NCI-H2196 treated with DMSO at 0.1 percent for 48 hours (cell line): ENCODE measurements around the gene SKP1.
A peak's percentile ranks its signal among the peaks of the same experiment; 100 is the strongest.

Experiments used
- DNase-seq: peaks from one replicate; lab custom pipeline; 2025; ENCODE audit not compliant: unreplicated experiment; lab: John Stamatoyannopoulos, UW

The SKP1 gene

DNA sequence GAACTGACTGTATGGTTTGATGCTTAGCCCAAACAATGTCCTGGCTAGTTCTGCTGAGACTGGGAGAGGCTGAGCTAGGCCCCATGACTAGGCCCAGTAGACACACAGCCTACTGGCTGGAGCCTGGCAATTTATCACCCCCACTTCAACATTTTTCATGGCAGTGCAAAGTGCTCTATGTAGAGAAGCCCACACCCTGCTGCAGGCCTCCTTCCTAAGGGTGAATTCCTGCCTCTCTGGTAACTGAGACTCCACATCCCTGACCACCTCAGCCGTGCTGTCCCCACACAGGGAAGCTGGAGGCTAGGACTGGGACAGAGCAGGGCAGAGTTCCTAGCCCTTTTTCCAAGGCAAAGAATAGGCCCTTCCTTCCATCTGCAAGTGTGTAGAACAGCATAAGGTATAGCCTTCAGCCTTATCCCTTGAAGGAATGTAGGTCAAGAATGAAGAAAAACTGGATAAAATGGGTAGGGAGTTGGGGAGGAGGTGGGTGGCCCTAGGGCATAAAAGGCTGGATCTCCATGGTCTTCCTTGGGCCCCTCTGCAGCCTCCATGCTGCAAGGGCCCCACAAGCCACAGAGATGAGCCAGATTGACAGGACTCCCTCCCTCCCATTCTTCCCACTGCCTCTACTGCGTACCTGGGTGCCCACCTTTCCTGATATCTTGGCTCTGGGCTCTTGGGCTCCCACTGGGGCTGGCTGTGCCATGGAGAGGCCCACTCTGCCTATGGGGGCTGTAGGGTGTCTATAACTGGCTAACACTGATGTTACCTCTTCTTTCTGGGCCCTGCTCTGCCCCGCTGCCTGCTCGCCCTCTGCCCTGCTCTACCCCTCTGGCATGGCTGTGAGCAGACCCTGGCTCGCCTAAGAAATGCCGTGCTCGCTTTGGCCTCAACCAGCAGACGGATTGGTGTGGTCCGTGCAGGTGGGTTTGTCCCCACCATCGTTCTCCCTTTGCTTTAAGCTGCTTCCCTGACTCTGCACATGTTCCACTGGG, 32.5 kb downstream of the SKP1 start:
- no peak for DNase-seq

DNA sequence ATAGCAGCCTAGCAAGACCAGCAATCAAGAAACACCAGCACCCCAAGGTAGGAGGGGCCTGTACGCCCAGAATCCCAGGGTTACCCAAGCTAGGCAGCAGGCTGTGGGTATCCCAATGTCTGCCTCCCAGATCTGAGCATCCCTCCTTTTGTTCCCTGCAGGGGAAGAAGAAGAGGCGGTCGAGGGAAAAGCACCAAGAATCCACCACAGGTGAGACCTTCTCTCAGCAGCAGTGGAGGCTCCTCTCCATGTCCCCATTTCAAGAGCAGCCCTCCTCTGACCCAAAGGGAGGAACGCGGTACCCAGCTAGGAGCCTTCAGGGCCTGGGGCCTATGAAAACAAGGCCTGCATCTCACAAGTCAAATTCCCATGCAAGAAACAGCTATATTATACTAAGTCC, 33.3 kb downstream of the SKP1 start:
- DNase-seq, result no peak

DNA sequence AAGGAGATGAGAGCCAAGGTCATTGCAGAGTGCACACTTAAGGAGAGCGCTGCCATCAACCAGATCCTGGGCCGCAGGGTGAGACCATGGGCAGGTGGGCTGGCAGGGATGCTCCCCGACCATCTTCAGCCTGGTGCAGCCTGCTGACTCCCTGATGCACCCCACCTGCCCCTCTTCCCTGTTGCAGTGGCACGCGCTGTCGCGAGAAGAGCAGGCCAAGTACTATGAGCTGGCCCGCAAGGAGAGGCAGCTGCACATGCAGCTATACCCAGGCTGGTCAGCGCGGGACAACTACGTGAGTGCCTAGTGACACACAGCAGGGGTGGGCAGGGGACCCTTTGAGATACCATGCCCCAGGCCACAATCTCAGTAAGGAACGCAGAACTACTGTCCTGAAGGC, 33.9 kb downstream of the SKP1 start:
- no peak for DNase-seq

DNA sequence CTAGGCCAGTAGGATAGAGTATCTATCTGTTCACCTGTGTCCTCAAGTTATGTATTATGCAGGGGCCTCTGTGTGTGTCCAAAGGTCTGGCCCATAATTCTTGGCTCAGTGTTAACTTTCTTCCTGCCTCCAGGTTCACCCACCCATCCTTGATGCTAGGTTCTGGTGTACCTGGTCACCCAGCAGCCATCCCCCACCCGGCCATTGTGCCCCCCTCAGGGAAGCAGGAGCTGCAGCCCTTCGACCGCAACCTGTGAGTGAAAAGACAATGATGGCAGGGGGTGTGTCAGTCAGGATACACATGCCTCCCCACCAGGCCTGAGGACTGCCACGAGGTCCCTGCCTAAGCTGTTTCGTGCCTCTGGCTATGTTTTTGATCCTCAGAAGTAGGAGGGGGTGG, 34.7 kb downstream of the SKP1 start:
- DNase-seq, result no peak

DNA sequence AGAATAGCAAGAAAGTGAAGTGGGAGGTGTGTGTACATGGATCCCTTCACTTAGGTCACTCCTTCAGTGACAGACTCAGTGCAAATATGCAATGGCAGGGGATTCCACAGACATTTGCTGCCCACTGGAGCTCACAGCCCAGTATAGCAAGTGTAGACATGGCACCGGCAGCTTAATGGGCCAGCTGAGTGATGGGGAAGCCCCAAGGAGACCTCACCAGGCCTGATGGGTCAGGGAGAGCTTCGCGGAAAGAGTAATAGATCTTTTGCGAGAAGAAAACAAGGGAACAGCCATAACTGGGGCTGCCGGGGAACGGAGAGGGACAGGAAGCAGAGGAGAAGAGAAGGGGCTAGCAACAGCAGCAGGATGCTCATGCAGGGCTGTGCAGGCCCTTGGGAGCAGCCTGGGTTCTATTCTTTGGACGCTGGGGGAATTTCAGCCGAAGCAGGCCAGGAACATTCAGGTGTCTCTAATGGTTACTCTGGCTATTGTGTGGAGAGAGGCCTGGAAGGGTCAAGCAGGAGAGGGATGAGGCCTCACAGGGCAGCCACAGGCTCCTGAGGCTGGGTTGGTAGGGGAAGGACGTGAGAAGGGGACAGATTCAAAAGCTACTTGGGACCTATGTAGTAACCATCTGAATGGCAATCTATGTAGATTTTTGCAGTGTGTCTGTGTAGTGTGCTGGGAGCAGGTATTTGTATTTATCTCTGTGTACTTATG, 35.3 kb downstream of the SKP1 start:
- DNase-seq, result no peak

DNA sequence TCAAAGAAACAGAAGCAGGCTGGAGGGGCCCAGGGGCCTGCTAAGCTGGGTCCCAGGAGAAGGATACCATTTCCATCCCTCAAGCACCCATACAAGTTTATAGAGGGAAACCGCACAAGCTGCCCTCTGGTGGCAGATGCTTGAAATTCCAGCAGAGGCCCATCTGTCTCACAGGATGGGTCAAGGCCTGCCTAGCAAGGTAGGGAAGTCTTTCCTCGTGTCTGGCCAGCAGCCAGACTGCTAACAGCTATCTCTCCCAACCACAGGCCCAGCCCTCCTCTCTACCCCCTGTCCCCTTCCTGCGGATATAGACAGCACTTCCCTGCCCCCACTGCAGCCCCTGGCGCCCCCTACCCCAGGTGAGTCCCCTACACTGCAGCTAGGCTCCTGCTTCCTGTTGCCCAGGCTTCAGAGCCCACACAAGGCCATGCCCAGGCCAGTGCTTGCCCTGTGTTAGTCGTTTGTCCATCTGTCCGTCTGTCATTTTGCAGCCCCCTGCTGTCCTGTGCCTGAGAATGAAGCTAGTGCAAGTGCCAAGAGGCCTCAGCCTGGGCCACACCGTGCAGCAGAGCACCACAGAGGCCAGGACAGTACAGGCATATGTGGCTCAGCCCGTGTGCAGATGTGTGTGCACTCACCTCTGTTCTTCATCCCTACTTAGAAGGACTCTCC, 36.1 kb downstream of the SKP1 start:
- peak; percentile 51 for DNase-seq

DNA sequence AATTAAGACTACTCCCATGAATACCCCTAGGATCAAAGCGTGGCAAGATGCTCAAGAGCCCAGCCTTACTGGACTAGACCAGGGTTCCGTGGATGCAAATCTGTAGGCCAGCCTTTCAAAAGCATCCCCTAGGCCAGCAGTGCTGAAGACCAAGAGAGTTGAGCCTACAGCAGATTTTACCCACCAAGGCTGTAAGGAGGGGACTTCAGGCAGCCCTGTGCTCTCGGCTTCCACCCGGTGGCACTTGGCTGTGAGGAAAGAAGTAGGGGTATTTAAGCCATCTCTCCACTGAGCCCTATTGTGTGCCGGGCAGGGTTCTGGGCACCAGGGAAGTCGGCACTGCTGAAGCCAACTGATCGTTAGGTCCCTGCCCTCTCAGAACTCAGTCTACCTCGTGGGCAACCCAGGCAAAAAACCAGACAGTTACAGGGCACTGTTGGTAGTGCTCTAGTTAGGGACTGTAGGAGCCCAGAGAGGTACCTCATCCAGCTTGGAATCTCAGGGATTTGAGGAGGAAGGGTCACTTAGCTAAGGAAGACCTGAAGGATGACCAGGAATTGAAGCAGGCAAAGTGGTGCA, 36.8 kb downstream of the SKP1 start:
- DNase-seq, result no peak

DNA sequence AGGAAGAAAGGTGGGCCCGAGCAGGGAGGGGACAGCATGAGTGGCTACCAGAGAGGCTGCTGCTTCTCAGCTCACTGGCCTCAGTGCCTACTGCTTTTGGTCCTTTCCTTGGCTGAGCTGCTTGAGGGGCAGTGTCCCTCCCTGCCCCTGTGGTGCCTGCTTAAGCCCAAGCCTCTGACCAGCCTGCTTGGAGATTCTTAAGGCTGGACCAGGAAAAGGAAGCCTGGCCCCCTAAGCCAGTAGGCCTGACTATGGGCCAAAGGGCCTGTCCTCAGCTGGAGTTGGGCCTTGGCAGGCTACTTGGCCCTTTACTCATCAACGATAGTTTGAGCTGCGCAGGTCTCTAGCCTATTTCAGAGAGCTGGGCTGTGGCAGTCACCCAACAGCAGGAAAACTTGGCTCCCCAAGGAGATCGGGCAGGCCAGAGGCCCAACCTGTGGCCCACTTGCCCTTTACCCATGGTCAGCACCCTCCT, 37.3 kb downstream of the SKP1 start:
- no peak for DNase-seq

DNA sequence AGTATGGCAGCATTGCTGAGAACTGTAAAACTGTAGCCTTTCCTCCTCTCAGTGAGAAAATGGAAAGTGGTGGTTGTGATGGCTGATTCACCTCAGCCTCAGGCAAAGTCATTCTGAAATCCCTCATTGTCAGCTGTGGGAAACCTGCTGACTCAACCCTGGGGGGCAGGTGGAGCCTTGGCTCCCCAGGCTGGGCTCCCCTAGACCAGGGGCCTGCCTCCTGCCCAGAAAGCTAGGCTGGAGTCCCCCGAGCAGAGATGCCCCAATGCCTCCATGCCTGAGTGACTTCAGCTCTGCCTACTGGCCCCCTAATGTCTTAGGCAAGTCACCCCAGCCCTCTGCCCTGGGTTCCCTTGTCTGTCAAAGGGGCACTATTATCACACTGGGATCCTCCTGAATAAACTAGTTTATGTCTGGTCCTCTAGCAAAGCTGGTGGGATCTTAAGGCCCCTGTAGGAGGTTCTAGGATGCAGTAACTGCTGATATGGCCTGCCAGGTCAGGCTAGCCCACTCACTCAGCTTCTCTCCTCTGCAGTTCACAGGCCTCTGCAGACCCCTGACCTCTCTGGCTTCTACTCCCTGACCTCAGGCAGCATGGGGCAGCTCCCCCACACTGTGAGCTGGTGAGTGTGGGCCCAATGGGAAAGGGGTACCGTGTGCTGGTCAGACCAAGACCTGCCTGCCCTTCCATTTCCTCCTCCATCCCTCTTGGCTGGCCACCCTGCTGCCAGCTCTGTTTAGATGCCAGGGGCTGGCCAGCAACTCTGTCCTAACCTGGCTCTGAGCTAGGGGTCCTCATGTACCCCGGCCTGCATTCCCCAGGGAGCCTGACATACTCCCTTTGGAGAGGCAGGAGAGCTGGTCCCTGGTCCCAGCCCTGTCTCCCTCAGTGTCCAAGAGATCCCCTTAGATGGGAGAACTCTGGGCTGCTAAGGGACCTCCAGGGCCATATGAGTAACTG, 38.1 kb downstream of the SKP1 start:
- no peak for DNase-seq

DNA sequence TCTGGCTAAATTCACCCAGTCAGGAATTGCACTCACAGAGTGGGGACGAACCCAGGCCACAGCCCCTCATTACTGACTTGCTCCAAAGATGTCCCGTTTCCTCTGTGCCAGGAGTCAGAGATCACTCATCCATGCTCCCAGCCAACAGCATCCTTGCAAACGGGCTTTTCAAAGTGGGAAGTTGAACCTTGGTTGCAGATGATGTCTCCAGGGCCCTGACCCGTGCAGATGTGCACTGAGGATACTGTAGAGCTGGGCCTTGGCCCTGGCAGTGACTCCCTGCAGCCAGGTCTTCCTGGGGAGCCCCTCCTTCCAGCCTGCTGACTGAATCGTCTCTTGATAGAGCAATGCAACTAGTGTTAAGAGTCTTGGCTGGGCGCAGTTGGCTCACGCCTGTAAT, 40.0 kb downstream of the SKP1 start:
- no peak for DNase-seq

DNA sequence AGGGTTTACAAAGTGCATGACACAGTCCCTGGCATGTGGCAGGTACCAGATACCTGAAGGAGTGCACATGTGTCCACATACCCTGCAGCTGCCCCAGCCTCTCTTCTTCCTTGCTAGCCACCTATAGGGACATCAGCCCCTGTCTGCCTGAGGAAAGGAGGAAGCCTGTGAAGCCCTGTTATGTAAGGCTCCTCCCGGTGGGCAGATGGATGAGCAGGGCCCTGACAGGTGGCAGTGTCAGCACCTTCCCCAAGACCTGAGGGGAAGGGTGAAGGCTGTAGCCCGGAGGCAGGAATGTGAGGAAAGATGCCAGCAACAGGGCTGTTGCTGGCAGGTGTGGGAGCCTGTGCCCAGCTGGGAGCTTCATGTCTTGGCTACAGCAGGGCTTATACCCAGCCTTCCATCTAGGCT, 40.5 kb downstream of the SKP1 start:
- no peak for DNase-seq

DNA sequence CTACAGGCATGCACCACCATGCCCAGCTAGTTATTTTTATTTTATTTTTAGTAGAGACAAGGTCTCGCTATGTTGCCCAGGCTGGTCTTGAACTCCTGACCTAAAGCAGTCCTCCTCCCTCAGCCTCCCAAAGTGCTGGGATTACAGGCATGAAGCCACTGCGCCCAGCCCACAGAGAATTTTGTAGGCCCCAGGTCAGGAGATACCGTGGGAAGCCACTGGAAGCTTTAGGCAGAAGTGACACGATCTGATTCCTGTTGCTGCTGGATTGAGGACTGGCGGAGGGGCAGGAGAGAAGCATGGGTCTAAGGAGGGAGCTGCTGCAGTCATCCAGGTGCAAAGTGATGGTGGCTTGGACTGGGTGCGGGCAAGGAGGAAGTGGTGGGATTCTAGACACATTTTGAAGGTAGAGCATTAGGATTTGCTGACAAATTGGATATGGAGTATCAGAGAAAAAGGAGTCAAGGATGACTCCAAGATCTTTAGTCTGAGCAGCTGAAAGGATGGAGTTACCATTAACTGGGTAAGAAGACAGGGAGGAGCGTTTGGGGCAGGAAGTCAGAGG, 41.6 kb downstream of the SKP1 start:
- DNase-seq, result no peak

DNA sequence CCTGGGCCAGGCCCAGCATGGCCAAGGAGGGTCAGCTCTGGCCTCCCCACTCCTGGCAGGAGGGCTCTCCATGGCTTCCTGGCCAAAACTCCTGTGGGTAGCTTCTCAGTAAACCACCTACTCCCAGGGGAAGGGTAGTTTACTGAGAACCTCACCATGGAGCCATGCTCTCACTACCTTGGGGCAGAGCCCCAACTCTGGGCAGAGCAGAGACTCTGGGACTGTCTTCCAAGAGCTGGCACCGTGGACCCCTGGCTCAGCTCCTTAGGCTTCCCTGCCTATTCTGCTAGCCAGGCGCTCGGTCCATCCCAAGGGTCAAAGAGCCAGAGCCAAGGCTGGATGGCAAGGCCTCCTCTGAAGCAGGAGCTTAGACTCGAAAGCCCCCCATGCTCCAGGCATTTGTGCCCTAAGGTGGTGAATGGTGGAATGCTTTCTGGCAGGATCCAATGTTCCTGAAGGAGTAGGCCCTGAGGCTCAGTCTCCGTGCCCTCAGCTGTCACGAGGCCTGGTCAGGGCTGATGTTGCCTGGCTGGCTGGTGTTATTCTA, 42.7 kb downstream of the SKP1 start:
- DNase-seq, result no peak

DNA sequence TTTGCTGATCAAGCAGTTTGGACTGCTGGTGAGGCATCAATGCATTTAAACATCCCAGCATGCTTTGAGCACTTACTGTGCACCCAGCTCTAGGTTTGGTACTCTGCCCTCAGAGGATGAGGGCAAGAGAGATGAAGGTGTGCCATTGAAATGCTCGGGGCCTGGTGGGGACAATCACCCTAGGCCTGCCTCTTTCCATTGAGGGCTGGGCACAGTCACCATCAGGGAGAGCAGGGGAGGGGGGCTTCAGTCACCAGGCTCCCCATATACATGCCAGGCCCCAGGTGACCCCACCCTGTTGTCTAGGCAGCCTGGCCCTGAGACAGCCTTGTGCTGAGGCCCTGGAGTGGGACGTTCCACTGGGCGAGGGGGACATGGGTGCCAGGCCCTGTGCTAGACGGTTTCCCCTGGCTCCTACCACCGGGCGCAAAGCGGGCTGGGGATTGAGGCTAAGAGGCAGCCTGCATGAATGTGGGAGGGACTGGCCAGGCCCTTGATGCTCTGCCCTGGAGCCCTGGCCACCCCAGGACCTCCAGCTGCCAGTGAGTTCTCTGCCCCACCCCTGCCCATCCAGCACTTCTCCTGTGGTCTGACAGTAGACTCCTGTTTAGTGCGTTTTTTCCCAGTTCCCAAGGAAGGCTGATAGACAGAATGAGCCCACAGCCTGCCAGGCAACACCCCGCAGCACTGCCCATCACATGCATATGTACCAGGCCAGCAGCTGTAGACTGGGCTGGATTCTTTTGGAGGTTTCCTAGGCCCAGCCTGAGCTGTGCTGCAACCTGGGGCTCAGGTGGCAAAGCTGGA, 43.4 kb downstream of the SKP1 start:
- no peak for DNase-seq

DNA sequence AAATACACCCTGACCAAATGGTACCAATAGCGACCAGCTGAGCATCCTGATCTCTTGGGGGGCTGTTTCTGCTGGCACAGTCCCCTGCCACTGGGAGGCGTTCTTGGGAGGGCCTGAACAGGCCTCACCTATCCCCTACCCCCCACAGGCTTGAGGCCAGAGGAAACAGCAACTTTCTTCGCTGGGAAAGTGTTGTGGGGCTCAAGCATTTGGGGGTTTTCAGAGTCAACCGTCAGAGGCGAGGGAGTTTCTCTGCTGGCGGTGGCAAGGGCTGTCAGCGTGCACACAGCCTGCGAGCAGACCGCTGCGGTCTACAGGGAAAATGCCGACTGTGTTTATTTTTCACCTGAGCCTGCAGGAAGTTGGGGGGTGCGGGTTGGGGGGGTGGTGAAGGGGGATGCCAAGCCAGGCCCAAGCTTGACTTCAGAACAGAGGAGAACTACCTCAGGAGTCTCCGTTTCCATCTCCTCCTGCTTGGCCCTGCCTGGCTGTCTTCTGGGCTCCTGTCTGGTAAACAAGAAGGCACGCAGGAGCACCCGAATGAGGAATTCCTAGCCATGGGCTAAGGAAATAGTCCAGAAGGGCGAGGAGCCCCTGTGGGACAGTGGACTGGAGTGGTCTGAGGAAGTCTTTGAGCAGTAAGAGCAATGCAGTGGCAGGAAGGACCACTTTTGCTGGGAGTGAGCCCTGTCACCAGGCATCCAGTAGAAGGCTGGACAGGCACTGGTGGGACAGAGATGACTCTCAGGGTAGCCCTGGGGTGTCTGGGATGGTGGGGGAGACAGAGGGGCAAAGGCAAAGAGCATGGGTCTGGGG, 44.2 kb downstream of the SKP1 start:
- DNase-seq, result no peak

DNA sequence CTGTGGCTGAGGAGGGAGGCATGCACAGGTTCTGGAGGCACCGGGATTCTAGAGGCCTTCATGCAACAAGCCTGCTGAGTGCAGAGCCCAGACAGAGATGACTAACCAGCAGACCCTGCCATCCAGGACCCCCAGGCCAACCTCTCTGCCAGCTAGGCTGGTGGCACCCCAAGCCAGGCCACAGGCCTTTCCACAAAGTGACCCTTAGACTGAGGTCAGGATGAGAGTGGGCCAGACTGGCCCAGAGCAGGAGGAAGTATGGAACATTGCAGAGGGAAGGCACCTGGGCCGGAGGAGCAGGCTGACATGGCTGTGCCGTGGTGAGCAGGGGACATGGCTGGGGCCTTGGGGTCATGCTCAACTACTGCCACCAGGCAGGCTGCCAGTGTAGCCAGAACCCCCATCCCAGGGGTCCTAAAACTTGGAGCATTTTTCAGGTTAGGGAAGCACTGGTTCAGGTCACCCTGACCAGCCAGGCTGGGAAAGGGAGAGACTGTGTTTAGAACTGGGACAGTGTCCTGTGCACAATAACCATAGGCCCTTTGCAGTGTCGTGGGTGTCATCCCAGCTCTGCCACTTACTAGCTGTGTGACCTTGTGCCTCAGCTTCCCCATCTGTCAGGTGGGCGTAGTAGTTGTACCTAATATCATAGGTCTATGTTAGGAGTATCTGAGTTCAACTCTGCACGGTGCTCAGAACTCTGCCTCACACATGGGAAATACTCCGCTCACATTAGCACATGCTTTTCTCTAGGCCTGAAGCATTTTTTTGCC, 45.0 kb downstream of the SKP1 start:
- DNase-seq, result no peak

DNA sequence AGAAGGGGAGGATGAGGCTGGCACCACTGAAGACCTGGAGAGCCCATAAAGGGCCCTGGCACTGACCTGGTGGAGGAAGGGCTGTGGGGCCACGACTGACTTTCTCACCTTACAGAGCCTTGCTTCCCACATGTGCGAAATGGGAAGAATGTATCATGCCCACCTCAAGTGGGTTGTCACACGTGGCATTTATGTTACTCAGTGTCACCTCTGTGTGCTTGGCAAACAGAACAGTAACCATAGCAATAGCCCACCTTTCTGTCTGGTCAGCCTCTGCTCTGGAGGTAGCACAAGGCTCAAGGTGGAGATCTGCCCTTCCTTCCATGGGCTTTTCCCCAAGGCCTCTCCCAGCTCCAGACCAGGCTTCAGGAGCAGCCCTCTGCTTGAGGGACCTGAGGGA, 45.6 kb downstream of the SKP1 start:
- DNase-seq, result no peak
